OCI-LY1 (cell line): Measurements from ENCODE around the gene IFNA1.

Source experiments
- H2AFZ ChIP-seq: fragments of 200-600 bp; sonication (generic), shearing (Covaris generic); 2 replicates; pipeline ENCODE4 v1.6.0; 2014; ENCODE audit warnings: antibody characterized with exemption, mild to moderate bottlenecking, low read length
- H3F3A ChIP-seq: fragments of 200-600 bp; sonication (generic), shearing (Covaris generic); 2 replicates; pipeline ENCODE4 v1.6.0; 2014; ENCODE audit warnings: mild to moderate bottlenecking, antibody characterized with exemption, low read length, moderate library complexity; ENCODE audit not compliant: insufficient read depth
- H3K27ac ChIP-seq: fragments of 200-600 bp; sonication (generic); 2 replicates; pipeline ENCODE4 v1.5.1; 2014; ENCODE audit warnings: low read length, mixed run types, mild to moderate bottlenecking, low read depth; ENCODE audit not compliant: poor library complexity, severe bottlenecking
- H3K27me3 ChIP-seq: fragments of 200-600 bp; sonication (generic); 2 replicates; pipeline ENCODE4 v1.6.0; 2014; ENCODE audit warnings: antibody characterized with exemption, mild to moderate bottlenecking, low read length, moderate library complexity; ENCODE audit not compliant: insufficient read depth
- H3K36me3 ChIP-seq: fragments of 200-600 bp; sonication (generic); 2 replicates; pipeline ENCODE4 v1.6.1; 2014; ENCODE audit warnings: mild to moderate bottlenecking, antibody characterized with exemption, low read length, moderate library complexity, mixed read lengths; ENCODE audit not compliant: insufficient read depth
- H3K4me1 ChIP-seq: fragments of 200-600 bp; sonication (generic); 2 replicates; pipeline ENCODE4 v1.5.1; 2014; ENCODE audit warnings: mild to moderate bottlenecking, low read length, moderate library complexity; ENCODE audit not compliant: insufficient read depth, severe bottlenecking
- H3K4me2 ChIP-seq: fragments of 200-600 bp; sonication (generic), shearing (Covaris generic); 2 replicates; pipeline ENCODE4 v1.6.1; 2014; ENCODE audit warnings: low read length
- H3K4me3 ChIP-seq: fragments of 200-600 bp; sonication (generic); 2 replicates; pipeline ENCODE4 v1.5.1; 2014; ENCODE audit warnings: low read length, low read depth, mild to moderate bottlenecking, mixed read lengths; ENCODE audit not compliant: poor library complexity, severe bottlenecking
- H3K79me2 ChIP-seq: fragments of 200-600 bp; shearing (Covaris generic); 2 replicates; pipeline ENCODE4 v1.6.1; 2016; ENCODE audit warnings: mixed run types, low read length, mixed read lengths; ENCODE audit not compliant: insufficient read depth
- H3K9ac ChIP-seq: fragments of 200-600 bp; sonication (generic), shearing (Covaris generic); 2 replicates; pipeline ENCODE4 v1.6.1; 2014; ENCODE audit warnings: mild to moderate bottlenecking, low read length, mixed read lengths
- H3K9me2 ChIP-seq: fragments of 200-600 bp; sonication (generic), shearing (Covaris generic); 2 replicates; pipeline ENCODE4 v1.6.1; 2014; ENCODE audit warnings: low read depth, mild to moderate bottlenecking, low read length, mixed read lengths
- H3K9me3 ChIP-seq: fragments of 200-600 bp; shearing (Covaris generic); 2 replicates; pipeline ENCODE4 v1.6.1; 2014; ENCODE audit warnings: low read length, mixed read lengths
- H4K20me1 ChIP-seq: fragments of 200-600 bp; sonication (generic), shearing (Covaris generic); 2 replicates; pipeline ENCODE4 v1.6.0; 2016; ENCODE audit warnings: mild to moderate bottlenecking, low read length; ENCODE audit not compliant: insufficient read depth
- EZH2 ChIP-seq: fragments of 200-600 bp; sonication (generic), shearing (Covaris generic); IDR thresholded peaks from 2 replicates; pipeline ENCODE4 v1.8.0; 2017; ENCODE audit warnings: borderline replicate concordance, mixed run types, mild to moderate bottlenecking, antibody characterized with exemption, low read length, moderate library complexity, mixed read lengths
- TF ChIP-seq, protein P1 (sequence below): fragments of 200-600 bp; sonication (generic), shearing (Covaris generic); IDR thresholded peaks from 2 replicates; pipeline ENCODE4 v1.5.1; 2017; ENCODE audit warnings: mild to moderate bottlenecking, antibody characterized with exemption, low read length, moderate library complexity, mixed read lengths

IFNA1 gene

DNA sequence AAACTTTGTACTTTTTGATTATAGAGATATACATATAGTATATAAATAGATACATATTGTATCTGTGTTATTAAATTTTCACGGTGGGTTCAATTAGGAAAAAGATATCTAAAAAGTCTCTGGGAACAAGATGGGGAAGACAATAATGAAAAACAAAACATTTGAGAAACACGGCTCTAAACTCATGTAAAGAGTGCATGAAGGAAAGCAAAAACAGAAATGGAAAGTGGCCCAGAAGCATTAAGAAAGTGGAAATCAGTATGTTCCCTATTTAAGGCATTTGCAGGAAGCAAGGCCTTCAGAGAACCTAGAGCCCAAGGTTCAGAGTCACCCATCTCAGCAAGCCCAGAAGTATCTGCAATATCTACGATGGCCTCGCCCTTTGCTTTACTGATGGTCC lies at the start of gene IFNA1:
TSS of gene IFNA1 (plus strand) at position 301 of the 400 bp plus-strand sequence. CDS start at position 370, 69 bp downstream.
- Histone ChIP-seq H3K9me3 (no peaks in the 10 kb centered on the region), H3K36me3 (no peaks in the 10 kb centered on the region), H2AFZ (no peak within 1 kb of the TSS), H3K4me2 (no peak within 1 kb of the TSS), H3K27ac (no peak within 1 kb of the TSS), H3K79me2 (no peaks in the 10 kb centered on the region), H3K9ac (no peak within 1 kb of the TSS), H4K20me1 (no peaks in the 10 kb centered on the region), H3K4me3 (no peak within 1 kb of the TSS), H3K4me1 (no peaks in the 10 kb centered on the region), H3K9me2 (no peaks in the 10 kb centered on the region), H3F3A (no peaks in the 10 kb centered on the region), H3K27me3 (no peaks in the 10 kb centered on the region)
- no peak for TF ChIP-seq EZH2
- TF ChIP-seq, protein P1, sequence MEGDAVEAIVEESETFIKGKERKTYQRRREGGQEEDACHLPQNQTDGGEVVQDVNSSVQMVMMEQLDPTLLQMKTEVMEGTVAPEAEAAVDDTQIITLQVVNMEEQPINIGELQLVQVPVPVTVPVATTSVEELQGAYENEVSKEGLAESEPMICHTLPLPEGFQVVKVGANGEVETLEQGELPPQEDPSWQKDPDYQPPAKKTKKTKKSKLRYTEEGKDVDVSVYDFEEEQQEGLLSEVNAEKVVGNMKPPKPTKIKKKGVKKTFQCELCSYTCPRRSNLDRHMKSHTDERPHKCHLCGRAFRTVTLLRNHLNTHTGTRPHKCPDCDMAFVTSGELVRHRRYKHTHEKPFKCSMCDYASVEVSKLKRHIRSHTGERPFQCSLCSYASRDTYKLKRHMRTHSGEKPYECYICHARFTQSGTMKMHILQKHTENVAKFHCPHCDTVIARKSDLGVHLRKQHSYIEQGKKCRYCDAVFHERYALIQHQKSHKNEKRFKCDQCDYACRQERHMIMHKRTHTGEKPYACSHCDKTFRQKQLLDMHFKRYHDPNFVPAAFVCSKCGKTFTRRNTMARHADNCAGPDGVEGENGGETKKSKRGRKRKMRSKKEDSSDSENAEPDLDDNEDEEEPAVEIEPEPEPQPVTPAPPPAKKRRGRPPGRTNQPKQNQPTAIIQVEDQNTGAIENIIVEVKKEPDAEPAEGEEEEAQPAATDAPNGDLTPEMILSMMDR, result no peak

DNA sequence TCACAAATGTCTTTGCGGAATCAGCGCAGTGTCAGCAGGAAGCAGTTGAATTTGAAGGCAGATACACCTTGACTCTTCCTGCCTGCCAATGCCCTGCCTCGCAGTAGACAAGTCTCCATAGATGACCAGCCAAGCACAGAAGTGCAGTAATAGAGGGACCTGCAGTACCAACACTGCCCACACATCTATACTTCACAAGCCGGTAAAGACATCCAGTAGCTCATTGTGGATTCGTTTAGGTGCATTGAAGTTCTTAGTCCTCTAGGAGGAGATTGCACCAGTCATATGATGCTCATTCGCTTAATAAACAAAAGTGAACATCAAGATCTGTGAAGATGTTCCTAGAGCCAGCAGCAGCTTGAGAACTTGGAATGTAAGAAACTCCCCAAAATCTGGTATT lies 48.0 kb upstream of the IFNA1 start:
- H3K9me2 ChIP-seq, result no peaks in the 10 kb centered on the region

DNA sequence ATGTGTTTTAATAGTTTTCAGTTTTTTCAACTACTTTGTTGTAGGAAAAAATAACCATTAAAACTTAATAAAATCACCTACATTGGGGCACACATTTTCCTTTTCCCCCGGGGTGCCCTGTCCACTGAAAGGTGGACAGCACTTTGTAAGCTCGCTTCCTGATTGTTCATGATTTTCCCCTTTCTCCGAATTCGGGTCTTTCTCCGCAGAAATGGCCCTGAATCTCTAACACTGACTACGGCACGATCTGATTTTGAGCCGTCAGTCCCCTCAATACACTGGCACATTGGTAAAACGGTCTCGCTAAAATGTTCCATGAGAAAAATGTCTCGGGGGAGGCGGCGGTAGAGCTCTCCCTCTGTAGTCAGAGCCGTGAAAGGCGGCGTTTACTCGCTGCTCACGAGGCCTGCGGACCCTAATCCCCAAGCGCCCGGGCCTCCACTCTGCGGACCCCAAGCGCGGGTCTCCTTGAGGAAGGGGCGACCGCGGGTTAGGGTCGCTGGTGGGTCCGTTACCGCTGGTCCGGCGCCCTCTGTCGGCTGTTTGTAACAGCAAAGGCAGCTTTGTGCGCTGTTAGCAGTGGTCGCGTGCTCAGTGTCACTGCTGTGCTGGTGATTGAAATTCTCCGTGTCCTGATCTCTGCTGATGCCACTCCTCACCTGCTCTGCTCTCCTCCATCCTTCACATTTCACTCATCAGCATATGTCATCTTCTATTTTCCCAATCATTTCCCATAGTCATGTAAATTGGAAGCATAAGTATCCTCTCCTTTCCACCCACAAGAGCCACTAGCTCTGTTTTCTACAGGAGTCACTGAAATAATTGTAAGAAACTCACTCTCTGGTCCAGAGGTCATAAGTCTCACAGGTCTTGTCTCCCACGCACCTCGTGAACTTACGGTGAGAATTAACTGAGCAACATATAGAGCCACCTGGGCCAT lies 44.2 kb upstream of the IFNA1 start:
- no peaks in the 10 kb centered on the region for H3K79me2 ChIP-seq
- H4K20me1 ChIP-seq, result no peaks in the 10 kb centered on the region
- H3K9ac ChIP-seq, result no peak overlapping the region
- H3K4me3 ChIP-seq, result no peak overlapping the region
- no peaks in the 10 kb centered on the region for H3K9me2 ChIP-seq
- H3K9me3 ChIP-seq, result no peaks in the 10 kb centered on the region
- H3F3A ChIP-seq, result no peaks in the 10 kb centered on the region
- H3K27ac ChIP-seq, result no peak overlapping the region
- H3K4me2 ChIP-seq, result no peak overlapping the region; the same call in 1 of the 2 replicates
- TF ChIP-seq EZH2, result no peak
- TF ChIP-seq, protein P1, result peak; percentile 82
- H3K36me3 ChIP-seq, result no peaks in the 10 kb centered on the region
- H2AFZ ChIP-seq, result no peak overlapping the region
- no peaks in the 10 kb centered on the region for H3K4me1 ChIP-seq
- H3K27me3 ChIP-seq, result no peaks in the 10 kb centered on the region

More for the DNA sequence above, 48.0 kb upstream of the IFNA1 start:
- no peak overlapping the region for H3K27ac ChIP-seq
- H3K9me3 ChIP-seq, result no peaks in the 10 kb centered on the region
- no peaks in the 10 kb centered on the region for H3K27me3 ChIP-seq
- H3K4me2 ChIP-seq, result no peak overlapping the region
- no peak overlapping the region for H2AFZ ChIP-seq
- H4K20me1 ChIP-seq, result no peaks in the 10 kb centered on the region
- H3K9ac ChIP-seq, result no peak overlapping the region
- H3K4me3 ChIP-seq, result no peak overlapping the region
- H3K4me1 ChIP-seq, result no peaks in the 10 kb centered on the region
- TF ChIP-seq, protein P1, result peak; percentile 40; the same call in 1 of the 2 replicates
- TF ChIP-seq EZH2, result no peak
- no peaks in the 10 kb centered on the region for H3K36me3 ChIP-seq
- no peaks in the 10 kb centered on the region for H3K79me2 ChIP-seq
- no peaks in the 10 kb centered on the region for H3F3A ChIP-seq
